ENCODE measurements around the gene RNF103.

The RNF103 gene

DNA sequence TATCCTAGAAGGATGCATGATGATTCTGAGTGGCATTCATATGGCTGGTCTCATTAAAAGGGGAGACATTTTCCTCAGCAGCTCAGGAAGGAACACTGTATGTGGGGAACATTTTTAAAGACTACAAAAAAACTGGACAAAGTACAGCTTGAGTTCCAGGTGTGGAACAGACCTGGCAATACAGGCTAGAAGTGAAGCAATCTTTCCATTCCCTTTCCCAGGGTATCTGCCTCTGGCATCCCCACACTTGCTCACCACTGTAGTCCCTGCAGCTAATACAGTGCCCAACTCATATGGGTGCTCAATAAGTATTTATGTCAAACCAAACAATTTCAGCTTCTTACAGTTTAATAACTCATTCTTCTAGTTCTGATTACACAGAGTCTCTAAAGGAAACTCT lies 8.1 kb downstream of the RNF103 start:
- DNase-seq (ENCODE audit: low spot score), result no peak
- TF ChIP-seq, protein P1, sequence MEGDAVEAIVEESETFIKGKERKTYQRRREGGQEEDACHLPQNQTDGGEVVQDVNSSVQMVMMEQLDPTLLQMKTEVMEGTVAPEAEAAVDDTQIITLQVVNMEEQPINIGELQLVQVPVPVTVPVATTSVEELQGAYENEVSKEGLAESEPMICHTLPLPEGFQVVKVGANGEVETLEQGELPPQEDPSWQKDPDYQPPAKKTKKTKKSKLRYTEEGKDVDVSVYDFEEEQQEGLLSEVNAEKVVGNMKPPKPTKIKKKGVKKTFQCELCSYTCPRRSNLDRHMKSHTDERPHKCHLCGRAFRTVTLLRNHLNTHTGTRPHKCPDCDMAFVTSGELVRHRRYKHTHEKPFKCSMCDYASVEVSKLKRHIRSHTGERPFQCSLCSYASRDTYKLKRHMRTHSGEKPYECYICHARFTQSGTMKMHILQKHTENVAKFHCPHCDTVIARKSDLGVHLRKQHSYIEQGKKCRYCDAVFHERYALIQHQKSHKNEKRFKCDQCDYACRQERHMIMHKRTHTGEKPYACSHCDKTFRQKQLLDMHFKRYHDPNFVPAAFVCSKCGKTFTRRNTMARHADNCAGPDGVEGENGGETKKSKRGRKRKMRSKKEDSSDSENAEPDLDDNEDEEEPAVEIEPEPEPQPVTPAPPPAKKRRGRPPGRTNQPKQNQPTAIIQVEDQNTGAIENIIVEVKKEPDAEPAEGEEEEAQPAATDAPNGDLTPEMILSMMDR (IDR thresholded peaks at IDR 0.05; ENCODE audit: extremely low read depth, missing control alignments), result no peak

DNA sequence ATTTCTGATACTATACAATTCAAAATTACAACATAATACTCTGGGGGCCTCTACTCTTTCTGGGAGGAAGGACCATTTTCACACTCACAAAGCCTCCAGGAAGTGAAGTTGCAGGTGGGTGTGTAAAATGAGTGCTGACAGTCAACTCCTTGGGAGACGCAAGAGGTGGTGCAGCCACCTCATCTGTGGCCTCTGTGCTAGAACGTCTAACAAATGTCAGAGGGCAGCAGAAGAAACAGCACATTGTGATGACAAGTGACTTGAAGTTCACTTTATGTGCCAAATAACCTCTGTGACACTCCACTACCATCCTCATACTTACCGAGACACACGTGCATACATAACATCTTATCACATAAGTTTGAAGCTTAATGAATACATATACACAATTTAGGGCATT lies 10.2 kb downstream of the RNF103 start:
- DNase-seq (ENCODE audit: low spot score), result no peak
- TF ChIP-seq, protein P1 (IDR thresholded peaks at IDR 0.05; ENCODE audit: extremely low read depth, missing control alignments), result no peak

DNA sequence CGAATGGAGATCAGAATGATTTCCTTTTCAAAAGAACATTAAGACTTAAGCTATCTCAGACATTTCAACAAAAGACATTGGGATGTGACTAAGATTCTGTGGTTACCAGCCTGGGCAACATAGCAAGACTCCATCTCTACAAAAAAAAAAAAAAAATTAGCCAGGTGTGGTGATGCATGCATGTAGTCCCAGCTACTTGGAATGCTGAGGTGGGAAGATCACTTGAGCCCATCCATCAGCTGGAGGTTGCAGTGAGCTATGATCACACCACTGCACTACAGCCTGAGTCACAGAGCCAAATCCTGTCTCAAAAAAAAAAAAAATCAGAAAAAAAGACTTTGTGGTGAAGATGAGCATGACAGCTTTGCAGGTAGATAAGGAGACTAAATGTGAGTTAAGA lies 12.8 kb downstream of the RNF103 start:
- TF ChIP-seq, protein P1 (IDR thresholded peaks at IDR 0.05; ENCODE audit: extremely low read depth, missing control alignments), result no peak
- DNase-seq (ENCODE audit: low spot score), result no peak

DNA sequence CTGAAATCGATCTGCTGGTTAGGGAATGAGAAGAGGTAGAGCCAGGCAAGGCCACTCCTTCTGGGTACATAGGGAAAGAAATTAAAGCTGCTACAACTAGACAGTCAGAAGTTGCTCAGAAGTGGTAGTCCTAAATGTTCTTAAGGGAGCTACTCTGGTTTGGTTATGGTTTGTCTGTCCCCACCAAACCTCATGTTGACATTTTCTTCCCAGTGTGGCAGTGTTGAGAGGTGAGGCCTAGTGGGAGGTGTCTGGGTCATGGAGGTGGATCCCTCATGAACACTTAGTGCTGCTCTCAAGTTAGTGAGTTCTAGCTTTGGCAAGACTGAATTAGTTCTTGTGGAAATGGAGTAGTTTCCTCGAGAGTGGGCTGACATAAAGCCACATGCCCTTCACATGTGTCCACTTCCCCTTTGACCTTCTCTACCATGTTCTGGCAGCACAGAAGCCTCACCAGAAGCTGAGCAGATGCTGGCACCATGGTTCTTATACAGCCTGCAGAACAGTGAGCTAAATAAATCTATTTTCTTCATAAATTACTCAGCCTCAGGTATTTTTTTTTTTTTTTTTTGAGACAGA lies 14.7 kb downstream of the RNF103 start:
- DNase-seq (ENCODE audit: low spot score), result no peak
- TF ChIP-seq, protein P1 (IDR thresholded peaks at IDR 0.05; ENCODE audit: extremely low read depth, missing control alignments), result no peak

DNA sequence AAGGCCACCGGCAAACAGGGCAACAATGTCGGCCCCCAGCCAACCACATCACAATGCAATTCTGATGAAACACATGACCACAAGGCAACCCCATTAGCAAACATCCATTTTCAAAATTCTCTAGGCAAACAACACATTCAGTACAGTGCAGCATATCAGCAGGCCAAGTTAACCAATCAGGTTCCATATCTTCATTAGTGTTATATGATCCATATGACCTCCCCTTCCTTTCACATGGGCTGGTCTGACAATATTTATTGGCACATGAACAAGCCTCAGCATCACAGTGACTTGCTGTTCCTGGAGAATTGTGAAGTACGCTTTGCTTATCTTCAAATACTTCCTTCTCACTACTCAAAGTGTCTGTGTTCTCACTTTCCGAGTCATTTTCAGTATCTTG lies 19.8 kb downstream of the RNF103 start:
- no peak for DNase-seq (ENCODE audit: low spot score)

DNA sequence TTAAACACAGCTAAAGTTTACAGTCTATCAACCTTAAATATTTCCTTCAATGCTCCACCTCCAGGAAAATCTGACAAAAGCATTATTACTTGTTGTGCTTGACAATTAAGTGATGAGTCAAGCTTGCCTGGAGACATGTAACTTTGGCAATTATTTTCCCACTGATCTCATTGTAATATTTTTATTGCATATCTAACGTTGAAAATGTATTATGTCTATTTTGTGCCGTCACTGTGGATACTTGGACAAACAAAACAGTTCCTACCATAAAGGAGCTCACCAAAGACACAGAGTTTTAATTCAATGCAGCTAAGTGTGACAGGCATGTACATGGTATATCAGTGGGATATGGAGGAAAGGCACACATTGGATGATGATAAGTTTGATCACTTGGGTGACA lies 24.7 kb downstream of the RNF103 start:
- DNase-seq (ENCODE audit: low spot score), result no peak
- TF ChIP-seq, protein P1 (IDR thresholded peaks at IDR 0.05; ENCODE audit: extremely low read depth, missing control alignments), result no peak

More for the DNA sequence above, 19.8 kb downstream of the RNF103 start:
- TF ChIP-seq, protein P1 (IDR thresholded peaks at IDR 0.05; ENCODE audit: extremely low read depth, missing control alignments), result no peak

DNA sequence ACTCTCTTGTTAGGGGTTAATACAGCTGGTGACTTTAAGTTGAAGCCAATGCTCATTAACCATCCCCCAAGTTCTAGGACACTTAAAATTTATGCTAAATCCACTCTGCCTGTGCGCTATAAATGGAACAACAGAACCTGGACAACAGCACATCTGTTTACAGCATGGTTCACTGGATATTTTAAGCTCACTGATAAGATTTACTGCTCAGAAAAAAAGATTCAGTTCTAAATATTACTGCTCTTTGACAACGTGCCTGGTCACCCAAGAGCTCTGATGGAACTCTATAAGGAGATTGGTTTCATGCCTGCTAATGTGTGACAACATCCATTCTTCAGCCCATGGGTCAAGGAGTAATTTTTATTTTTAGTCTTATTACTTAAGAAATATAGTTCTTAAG lies 27.5 kb downstream of the RNF103 start:
- DNase-seq (ENCODE audit: low spot score), result no peak
- TF ChIP-seq, protein P1 (IDR thresholded peaks at IDR 0.05; ENCODE audit: extremely low read depth, missing control alignments), result no peak

Measured in GM20000 (cell line).